Activated CD4-positive, alpha-beta memory T cell treated with anti-CD3 and anti-CD28 coated beads, Interleukin-2, amount 10 ng/mL, durations not matched to agents 7 days and 5 days (primary cell): Measurements from ENCODE around the gene PEX11G. TPM values are rescaled to one million over a fixed set of nuclear protein-coding genes. Genes with fewer than 3 reads are reported as not detected.
"Not testable (repeated sequence)": the region's sequence is repeated elsewhere in the genome, so short reads cannot be mapped to it uniquely, and the experiment has no call there.

Experiments
- CTCF ChIA-PET: fragments of 350-600 bp; sonication (Branson Sonifier 250); formaldehyde crosslinking; loops from one replicate; lab custom pipeline; 2021; ENCODE audit warnings: antibody characterized with exemption, inconsistent platforms; lab: Charles Lee
- POLR2A ChIA-PET: fragments of 350-600 bp; sonication (Branson Sonifier 250); formaldehyde crosslinking; loops from one replicate; lab custom pipeline; 2021; ENCODE audit warnings: antibody characterized with exemption; lab: Charles Lee
- DNase-seq: peaks from one replicate; pipeline ENCODE4 v3.0.0-alpha.2; 2020
- H3K27ac Mint-ChIP-seq: one replicate; pipeline ENCODE4 v1.8.0; 2021; ENCODE audit warnings: mild to moderate bottlenecking, mixed read lengths
- H3K27me3 Mint-ChIP-seq: one replicate; pipeline ENCODE4 v1.8.0; 2021; ENCODE audit warnings: mixed read lengths
- H3K36me3 Mint-ChIP-seq: one replicate; pipeline ENCODE4 v1.8.0; 2021; ENCODE audit warnings: low read depth, mixed read lengths
- H3K4me1 Mint-ChIP-seq: one replicate; pipeline ENCODE4 v1.8.0; 2021; ENCODE audit warnings: mixed read lengths
- H3K4me3 Mint-ChIP-seq: one replicate; pipeline ENCODE4 v1.8.0; 2021; ENCODE audit warnings: mild to moderate bottlenecking, mixed read lengths
- H3K9me3 Mint-ChIP-seq: one replicate; pipeline ENCODE4 v1.8.0; 2021; ENCODE audit warnings: mixed read lengths
- total RNA-seq, 2 experiments: library from RNA; stranded (reverse); gene quantifications; one replicate each; pipeline ENCODE4 v1.2.3, GENCODE V29; 2021

Gene PEX11G
- total RNA-seq, 2 experiments from 2014 or later = 0.68 to 1.7 TPM

- H3K27me3 Mint-ChIP-seq = no peaks in the 10 kb centered on the region
- peaks cover 17% of the 10 kb centered on the region for H3K36me3 Mint-ChIP-seq
- no peaks in the 10 kb centered on the region for H3K4me1 Mint-ChIP-seq
- no peak overlapping the region for H3K27ac Mint-ChIP-seq
- DNase-seq = no peak
- no peak overlapping the region for H3K4me3 Mint-ChIP-seq
- CTCF ChIA-PET = no interaction called here
- H3K9me3 Mint-ChIP-seq = no peaks in the 10 kb centered on the region
- POLR2A ChIA-PET = no interaction called here
These were observed 21.5 kb downstream of the PEX11G start for GRCh38 chr19:7467009-7467989.

- no peak overlapping the region for H3K27ac Mint-ChIP-seq
- no peak for DNase-seq
- POLR2A ChIA-PET = no interaction called here
- H3K4me1 Mint-ChIP-seq = no peaks in the 10 kb centered on the region
- CTCF ChIA-PET = no interaction called here
- H3K27me3 Mint-ChIP-seq = no peaks in the 10 kb centered on the region
- H3K4me3 Mint-ChIP-seq = no peak overlapping the region
- H3K9me3 Mint-ChIP-seq = no peaks in the 10 kb centered on the region
- peaks cover 19% of the 10 kb centered on the region for H3K36me3 Mint-ChIP-seq
These were observed 25.3 kb downstream of the PEX11G start for GRCh38 chr19:7463575-7463974.

GRCh38 chr19:7461841-7462629, 26.8 kb downstream of the PEX11G start:
- CTCF ChIA-PET = no interaction called here
- H3K27ac Mint-ChIP-seq = no peak overlapping the region
- DNase-seq = no peak

GRCh38 chr19:7460562-7460966, 28.3 kb downstream of the PEX11G start:
- ChIA-PET CTCF (no interaction called here), POLR2A (no interaction called here)
- no peak for DNase-seq
- Mint-ChIP-seq H3K27me3 (no peaks in the 10 kb centered on the region), H3K4me3 (no peak overlapping the region), H3K27ac (no peak overlapping the region), H3K36me3 (peaks cover 34% of the 10 kb centered on the region), H3K4me1 (no peaks in the 10 kb centered on the region), H3K9me3 (no peaks in the 10 kb centered on the region)

More at GRCh38 chr19:7461841-7462629, 26.8 kb downstream of the PEX11G start:
- POLR2A ChIA-PET = no interaction called here
- no peak overlapping the region for H3K4me3 Mint-ChIP-seq
- H3K4me1 Mint-ChIP-seq = no peaks in the 10 kb centered on the region
- H3K9me3 Mint-ChIP-seq = no peaks in the 10 kb centered on the region
- H3K36me3 Mint-ChIP-seq = peaks cover 20% of the 10 kb centered on the region
- H3K27me3 Mint-ChIP-seq = no peaks in the 10 kb centered on the region

- no peak overlapping the region for H3K4me3 Mint-ChIP-seq
- peaks cover 42% of the 10 kb centered on the region for H3K36me3 Mint-ChIP-seq
- H3K4me1 Mint-ChIP-seq = no peaks in the 10 kb centered on the region
- H3K9me3 Mint-ChIP-seq = no peaks in the 10 kb centered on the region
- DNase-seq = no peak
- CTCF ChIA-PET = no interaction called here
- H3K27me3 Mint-ChIP-seq = no peaks in the 10 kb centered on the region
- no peak overlapping the region for H3K27ac Mint-ChIP-seq
- POLR2A ChIA-PET = no interaction called here
These were observed 29.1 kb downstream of the PEX11G start for GRCh38 chr19:7459773-7460172.

GRCh38 chr19:7458675-7459074, 30.2 kb downstream of the PEX11G start:
- Mint-ChIP-seq H3K4me3 (no peak overlapping the region), H3K9me3 (peaks cover 5% of the 10 kb centered on the region), H3K27me3 (no peaks in the 10 kb centered on the region), H3K36me3 (peaks cover 47% of the 10 kb centered on the region), H3K4me1 (no peaks in the 10 kb centered on the region), H3K27ac (no peak overlapping the region)
- POLR2A ChIA-PET = no interaction called here
- DNase-seq = no peak
- CTCF ChIA-PET = no interaction called here

GRCh38 chr19:7456964-7457541, 31.8 kb downstream of the PEX11G start:
- ChIA-PET POLR2A (no interaction called here), CTCF (no interaction called here)
- Mint-ChIP-seq H3K4me1 (no peaks in the 10 kb centered on the region), H3K36me3 (peaks cover 54% of the 10 kb centered on the region), H3K9me3 (peaks cover 9% of the 10 kb centered on the region), H3K27ac (no peak overlapping the region), H3K4me3 (no peak overlapping the region), H3K27me3 (no peaks in the 10 kb centered on the region)
- no peak for DNase-seq

- peaks cover 11% of the 10 kb centered on the region for H3K9me3 Mint-ChIP-seq
- H3K27ac Mint-ChIP-seq = no peak overlapping the region
- no peak overlapping the region for H3K4me3 Mint-ChIP-seq
- H3K27me3 Mint-ChIP-seq = no peaks in the 10 kb centered on the region
- no peak for DNase-seq
- H3K4me1 Mint-ChIP-seq = no peaks in the 10 kb centered on the region
- CTCF ChIA-PET = interaction anchor here (1.5 kb wide), 1 partner anchor 113 kb away, joined by 5 read pairs; no protein-coding TSS in a partner anchor
- POLR2A ChIA-PET = interaction anchor here (0.6 to 1.2 kb wide), 2 partner anchors 79 to 857 kb away, joined by 3 read pairs; partner anchors contain the start of gene PNPLA6
- peaks cover 62% of the 10 kb centered on the region for H3K36me3 Mint-ChIP-seq
These were observed 33.1 kb downstream of the PEX11G start for GRCh38 chr19:7455600-7456296.

GRCh38 chr19:7454998-7455397, 33.8 kb downstream of the PEX11G start:
- ChIA-PET POLR2A (interaction anchor here (0.6 to 1.2 kb wide), 2 partner anchors 80 to 858 kb away, joined by 3 read pairs; partner anchors contain the start of gene PNPLA6), CTCF (interaction anchor here (1.5 kb wide), 1 partner anchor 113 kb away, joined by 5 read pairs; no protein-coding TSS in a partner anchor)
- Mint-ChIP-seq H3K4me1 (no peaks in the 10 kb centered on the region), H3K4me3 (no peak overlapping the region), H3K27me3 (no peaks in the 10 kb centered on the region), H3K27ac (no peak overlapping the region), H3K9me3 (peaks cover 17% of the 10 kb centered on the region), H3K36me3 (peaks cover 70% of the 10 kb centered on the region)
- no peak for DNase-seq

GRCh38 chr19:7450243-7451223, 38.3 kb downstream of the PEX11G start:
- no peaks in the 10 kb centered on the region for H3K4me1 Mint-ChIP-seq
- no peak for DNase-seq
- no peaks in the 10 kb centered on the region for H3K27me3 Mint-ChIP-seq
- ChIA-PET POLR2A (no interaction called here), CTCF (no interaction called here)
- no peak overlapping the region for H3K27ac Mint-ChIP-seq
- H3K36me3 Mint-ChIP-seq = peaks cover 65% of the 10 kb centered on the region
- H3K9me3 Mint-ChIP-seq = peaks cover 17% of the 10 kb centered on the region
- H3K4me3 Mint-ChIP-seq = no peak overlapping the region

GRCh38 chr19:7449391-7450070, 39.3 kb downstream of the PEX11G start:
- H3K4me1 Mint-ChIP-seq, DNase-seq, POLR2A ChIA-PET, CTCF ChIA-PET, H3K27me3 Mint-ChIP-seq, H3K27ac Mint-ChIP-seq, H3K4me3 Mint-ChIP-seq: not testable (repeated sequence)
- H3K36me3 Mint-ChIP-seq = peaks cover 57% of the 10 kb centered on the region
- peaks cover 17% of the 10 kb centered on the region for H3K9me3 Mint-ChIP-seq
